Calu3 (cell line): Measurements from ENCODE around the gene CDKAL1. TPM values are rescaled to one million over a fixed set of nuclear protein-coding genes. Genes with fewer than 3 reads are reported as not detected.
"Not testable (repeated sequence)": the region's sequence is repeated elsewhere in the genome, so short reads cannot be mapped to it uniquely, and the experiment has no call there.

ENCODE experiments used
- BruUV-seq: library from RNA; stranded (reverse); fragments of 400-500 nt; replicated peaks from 2 replicates; lab custom pipeline; 2021; lab: Mats Ljungman, UMichigan
- CTCF ChIA-PET: fragments of 300-600 bp; sonication (Branson Sonifier 250); formaldehyde crosslinking; loops from one replicate; lab custom pipeline; 2022; ENCODE audit warnings: antibody characterized with exemption; lab: Charles Lee
- DNase-seq: peaks from one replicate; pipeline ENCODE4 v3.0.0; 2022
- H3K27ac Mint-ChIP-seq: one replicate; pipeline ENCODE4 v1.8.0; 2022; ENCODE audit warnings: mixed read lengths; ENCODE audit not compliant: unreplicated experiment
- H3K27me3 Mint-ChIP-seq: one replicate; pipeline ENCODE4 v1.8.0; 2022; ENCODE audit warnings: mixed read lengths; ENCODE audit not compliant: unreplicated experiment
- H3K36me3 Mint-ChIP-seq: one replicate; pipeline ENCODE4 v1.8.0; 2022; ENCODE audit warnings: mild to moderate bottlenecking, moderate library complexity, mixed read lengths; ENCODE audit not compliant: insufficient read depth, unreplicated experiment
- H3K4me1 Mint-ChIP-seq: one replicate; pipeline ENCODE4 v1.8.0; 2022; ENCODE audit warnings: mild to moderate bottlenecking, low read depth, mixed read lengths; ENCODE audit not compliant: unreplicated experiment
- H3K4me3 Mint-ChIP-seq: one replicate; pipeline ENCODE4 v1.8.0; 2022; ENCODE audit warnings: mild to moderate bottlenecking, low read depth, moderate library complexity, mixed read lengths; ENCODE audit not compliant: unreplicated experiment
- H3K9me3 Mint-ChIP-seq: one replicate; pipeline ENCODE4 v1.8.0; 2022; ENCODE audit warnings: low read depth, mixed read lengths; ENCODE audit not compliant: unreplicated experiment
- CTCF ChIP-seq: fragments of 200-600 bp; IDR thresholded peaks from one replicate; pipeline ENCODE4 v1.8.0; 2022; ENCODE audit warnings: antibody characterized with exemption; ENCODE audit not compliant: unreplicated experiment
- intact Hi-C: fragments of 100-400 bp; cut with micrococcal nuclease; formaldehyde crosslinking; loops from one replicate; pipeline ENCODE4 v1.10.0; 2022; ENCODE audit not compliant: unreplicated experiment
- total RNA-seq: library from RNA; stranded (reverse); gene quantifications from 2 replicates; pipeline ENCODE4 v1.2.3, GENCODE V29; 2022

The CDKAL1 gene
- total RNA-seq, 1 experiment from 2014 or later = 39.6 TPM

GRCh38 chr6:20605581-20605980 is 71.3 kb downstream of the CDKAL1 start:
- no peak for TF ChIP-seq CTCF
- intact Hi-C loops = no loop called here
- no TSS peak for BruUV-seq
- no peaks in the 10 kb centered on the region for H3K36me3 Mint-ChIP-seq
- H3K4me1 Mint-ChIP-seq = peaks cover 16% of the 10 kb centered on the region
- no peak overlapping the region for H3K4me3 Mint-ChIP-seq
- H3K9me3 Mint-ChIP-seq = peaks cover 2% of the 10 kb centered on the region
- no peak overlapping the region for H3K27ac Mint-ChIP-seq
- CTCF ChIA-PET = interaction anchor here (1.4 kb wide), 1 partner anchor 16 kb away, joined by 4 read pairs; no protein-coding TSS in a partner anchor
- no peak for DNase-seq
- no peaks in the 10 kb centered on the region for H3K27me3 Mint-ChIP-seq

GRCh38 chr6:20606831-20607230 is 72.6 kb downstream of the CDKAL1 start:
- CTCF ChIA-PET = no interaction called here
- Mint-ChIP-seq H3K27ac (no peak overlapping the region), H3K4me1 (peaks cover 16% of the 10 kb centered on the region), H3K27me3 (no peaks in the 10 kb centered on the region), H3K36me3 (no peaks in the 10 kb centered on the region), H3K4me3 (no peak overlapping the region), H3K9me3 (peaks cover 3% of the 10 kb centered on the region)
- TF ChIP-seq CTCF = no peak
- intact Hi-C loops = no loop called here
- BruUV-seq = no TSS peak
- no peak for DNase-seq

GRCh38 chr6:20608356-20608755 is 74.1 kb downstream of the CDKAL1 start:
- intact Hi-C loops = no loop called here
- CTCF ChIA-PET = interaction anchor here (1.1 kb wide), 1 partner anchor 12 kb away, joined by 3 read pairs; no protein-coding TSS in a partner anchor
- Mint-ChIP-seq H3K27me3 (no peaks in the 10 kb centered on the region), H3K4me1 (peaks cover 16% of the 10 kb centered on the region), H3K27ac (no peak overlapping the region), H3K9me3 (peaks cover 3% of the 10 kb centered on the region), H3K36me3 (no peaks in the 10 kb centered on the region), H3K4me3 (no peak overlapping the region)
- BruUV-seq = no TSS peak
- no peak for TF ChIP-seq CTCF
- no peak for DNase-seq

- H3K9me3 Mint-ChIP-seq = peaks cover 3% of the 10 kb centered on the region
- H3K27me3 Mint-ChIP-seq = no peaks in the 10 kb centered on the region
- no peak overlapping the region for H3K27ac Mint-ChIP-seq
- CTCF ChIA-PET = interaction anchor here (1.1 kb wide), 1 partner anchor 11 kb away, joined by 3 read pairs; no protein-coding TSS in a partner anchor
- intact Hi-C loops = no loop called here
- no peaks in the 10 kb centered on the region for H3K36me3 Mint-ChIP-seq
- H3K4me3 Mint-ChIP-seq = no peak overlapping the region
- BruUV-seq = no TSS peak
- H3K4me1 Mint-ChIP-seq = peaks cover 16% of the 10 kb centered on the region
- no peak for TF ChIP-seq CTCF
- DNase-seq = no peak
Measured at GRCh38 chr6:20608905-20609304, 74.6 kb downstream of the CDKAL1 start.

- H3K4me3 Mint-ChIP-seq, intact Hi-C loops, H3K27ac Mint-ChIP-seq, DNase-seq, H3K4me1 Mint-ChIP-seq, H3K27me3 Mint-ChIP-seq, H3K36me3 Mint-ChIP-seq, BruUV-seq, H3K9me3 Mint-ChIP-seq, CTCF ChIA-PET: not testable (repeated sequence)
Measured at GRCh38 chr6:20609924-20610323, 75.7 kb downstream of the CDKAL1 start.
